Thyroid gland (tissue), 4 donors: ENCODE results near the gene RCVRN. TPM values are rescaled to one million over a fixed set of nuclear protein-coding genes. Genes with fewer than 3 reads are reported as not detected.

Source experiments
- DNase-seq, 2 donors: peaks; one replicate each; pipeline ENCODE4 v3.0.0-alpha.2; 2019
- H3K27ac ChIP-seq, 3 donors: fragments of 200-600 bp; sonication (generic); 1 replicate in 2 of 3; 2 replicates in 1 of 3; pipeline ENCODE4 v1.5.1; 2016 to 2019; ENCODE audit warnings: mild to moderate bottlenecking in 1 of 3, moderate library complexity in 1 of 3
- H3K27me3 ChIP-seq: fragments of 200-600 bp; sonication (generic); one replicate; pipeline ENCODE4 v1.5.1; 2019
- H3K36me3 ChIP-seq, 2 donors: fragments of 200-600 bp; sonication (generic); one replicate each; pipeline ENCODE4 v1.5.1; 2016 to 2019
- H3K4me1 ChIP-seq, 2 donors: fragments of 200-600 bp; sonication (generic); one replicate each; pipeline ENCODE4 v1.5.1; 2017 to 2019
- H3K4me3 ChIP-seq, 3 donors: fragments of 200-600 bp; sonication (generic); replicated peaks in 1 of 3; 1 replicate in 2 of 3; 2 replicates in 1 of 3; pipeline ENCODE4 v1.5.1; 2016; ENCODE audit warnings: mild to moderate bottlenecking in 1 of 3
- H3K9me3 ChIP-seq: fragments of 200-600 bp; sonication (generic); one replicate; pipeline ENCODE4 v1.5.1; 2017
- POLR2A ChIP-seq, 2 donors: fragments of 450-650 bp; IDR thresholded peaks; one replicate each; pipeline ENCODE4 v1.6.1; 2017; ENCODE audit warnings: antibody characterized with exemption in 2 of 2, mild to moderate bottlenecking in 2 of 2, moderate library complexity in 1 of 2
- WGBS, 2 donors: methylation state at CpG; one replicate each; pipeline ENCODE4 v1.1.5; 2017; 5-methylcytosine and 5-hydroxymethylcytosine counted together
- intact Hi-C: fragments of 100-400 bp; cut with DNase I; formaldehyde crosslinking; loops from one replicate; pipeline ENCODE4 v1.15.1; 2023
- total RNA-seq, 4 donors: library from RNA; depleted of rRNA; stranded (reverse); fragments of >200 nt; gene quantifications; one replicate each; pipeline ENCODE4 v1.2.3, GENCODE V29; 2016
- TF ChIP-seq, protein P1 (sequence below), 6 experiments: fragments of 200-600 bp in 3 of 6; fragments of 450-650 bp in 3 of 6; sonication (generic) in 3 of 6; IDR thresholded peaks; one replicate each; pipeline ENCODE4 v1.5.1; 2016 to 2019; ENCODE audit warnings: antibody characterized with exemption in 6 of 6, mild to moderate bottlenecking in 2 of 6, inconsistent platforms in 1 of 6, moderate library complexity in 1 of 6

RCVRN gene
- total RNA-seq, 4 donors from 2014 or later, result not detected

DNA sequence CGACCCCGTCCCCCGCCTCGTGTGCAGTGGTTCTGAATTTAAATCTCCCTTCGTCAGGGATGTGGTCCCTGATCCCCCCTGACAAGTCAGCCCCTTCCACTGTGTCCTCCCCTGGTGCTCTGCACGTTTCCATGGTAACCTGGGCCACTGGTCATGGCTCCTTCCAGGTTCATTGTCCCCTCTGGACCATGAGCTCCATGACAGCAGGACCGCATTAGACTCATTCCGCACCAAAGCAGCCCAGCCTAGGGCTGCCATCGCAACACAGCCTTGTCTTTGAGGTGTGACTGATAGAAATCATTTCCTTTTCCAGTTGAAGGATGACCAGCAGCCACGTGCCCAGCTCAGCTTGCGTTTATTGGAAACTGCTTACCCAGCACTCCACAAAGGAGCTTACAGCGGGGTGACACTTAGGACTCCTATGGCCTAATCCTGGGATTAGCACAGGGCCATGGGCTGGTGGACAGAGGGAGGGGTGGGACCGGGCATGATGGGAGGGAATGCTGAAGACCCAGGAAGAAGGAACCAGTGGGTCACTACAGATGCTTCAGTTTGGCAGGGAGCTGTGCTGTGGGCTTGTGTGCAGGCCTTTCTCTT lies 7.6 kb downstream of the RCVRN start:
- Histone ChIP-seq H3K27me3 (no peaks in the 10 kb centered on the region), H3K4me3 (no peak overlapping the region), H3K9me3 (no peaks in the 10 kb centered on the region), H3K27ac (no peak overlapping the region), H3K36me3 (no peaks in the 10 kb centered on the region), H3K4me1 (no peaks in the 10 kb centered on the region)
- TF ChIP-seq POLR2A (IDR thresholded peaks at IDR 0.05), result no peak
- TF ChIP-seq, protein P1, sequence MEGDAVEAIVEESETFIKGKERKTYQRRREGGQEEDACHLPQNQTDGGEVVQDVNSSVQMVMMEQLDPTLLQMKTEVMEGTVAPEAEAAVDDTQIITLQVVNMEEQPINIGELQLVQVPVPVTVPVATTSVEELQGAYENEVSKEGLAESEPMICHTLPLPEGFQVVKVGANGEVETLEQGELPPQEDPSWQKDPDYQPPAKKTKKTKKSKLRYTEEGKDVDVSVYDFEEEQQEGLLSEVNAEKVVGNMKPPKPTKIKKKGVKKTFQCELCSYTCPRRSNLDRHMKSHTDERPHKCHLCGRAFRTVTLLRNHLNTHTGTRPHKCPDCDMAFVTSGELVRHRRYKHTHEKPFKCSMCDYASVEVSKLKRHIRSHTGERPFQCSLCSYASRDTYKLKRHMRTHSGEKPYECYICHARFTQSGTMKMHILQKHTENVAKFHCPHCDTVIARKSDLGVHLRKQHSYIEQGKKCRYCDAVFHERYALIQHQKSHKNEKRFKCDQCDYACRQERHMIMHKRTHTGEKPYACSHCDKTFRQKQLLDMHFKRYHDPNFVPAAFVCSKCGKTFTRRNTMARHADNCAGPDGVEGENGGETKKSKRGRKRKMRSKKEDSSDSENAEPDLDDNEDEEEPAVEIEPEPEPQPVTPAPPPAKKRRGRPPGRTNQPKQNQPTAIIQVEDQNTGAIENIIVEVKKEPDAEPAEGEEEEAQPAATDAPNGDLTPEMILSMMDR (IDR thresholded peaks at IDR 0.05), result no peak
- 68 to 69% methylated on average over 12 to 13 of the region's 13 CpGs for WGBS, 2 donors
- no peak for DNase-seq
- intact Hi-C loops, result no loop called here

DNA sequence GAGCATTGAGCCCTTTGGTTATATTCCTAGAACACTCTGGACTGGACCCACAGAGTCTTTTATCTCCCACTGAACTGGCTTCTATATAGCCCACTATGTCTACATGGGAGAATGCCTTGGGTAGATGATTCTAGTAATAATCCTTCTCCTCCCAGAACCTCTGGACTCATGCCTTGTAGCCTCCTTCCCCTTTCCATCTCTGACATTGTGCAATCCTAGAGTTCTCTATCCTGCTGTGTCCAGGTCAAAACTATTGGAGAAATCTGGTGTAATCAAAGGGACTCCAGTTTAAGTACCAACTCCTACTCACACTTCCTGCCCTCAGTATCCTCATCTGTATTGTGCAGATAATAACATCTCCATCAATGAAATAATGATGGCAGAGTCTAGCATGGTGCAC lies 9.1 kb downstream of the RCVRN start:
- Histone ChIP-seq H3K36me3 (no peaks in the 10 kb centered on the region), H3K9me3 (no peaks in the 10 kb centered on the region), H3K4me3 (no peak overlapping the region), H3K27me3 (no peaks in the 10 kb centered on the region), H3K4me1 (no peaks in the 10 kb centered on the region), H3K27ac (no peak overlapping the region)
- TF ChIP-seq, protein P1 (IDR thresholded peaks at IDR 0.05), result no peak
- TF ChIP-seq POLR2A (IDR thresholded peaks at IDR 0.05), result no peak
- intact Hi-C loops, result no loop called here
- DNase-seq, result no peak

DNA sequence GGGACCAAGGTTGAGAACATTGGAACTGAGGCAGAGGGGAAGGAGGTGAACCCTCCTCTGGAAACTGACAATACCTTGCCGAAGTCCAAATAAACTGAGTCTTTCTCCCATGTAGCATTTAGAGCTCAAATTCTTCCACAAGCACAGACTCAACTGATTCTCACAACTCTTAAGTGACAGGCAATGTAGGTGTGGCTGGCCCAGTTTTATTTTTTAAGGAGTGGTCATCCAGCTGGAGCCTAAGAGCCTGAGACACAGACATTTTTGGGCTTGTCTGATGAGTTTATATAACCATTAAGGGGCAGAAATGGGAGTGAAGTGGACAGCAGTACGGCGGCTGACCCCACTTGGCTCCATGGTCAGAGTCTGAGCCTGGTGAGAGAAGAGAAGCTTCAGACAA lies 10.8 kb downstream of the RCVRN start:
- no peak overlapping the region for H3K27ac ChIP-seq
- no peak for DNase-seq
- H3K4me3 ChIP-seq, result no peak overlapping the region
- intact Hi-C loops, result no loop called here
- H3K4me1 ChIP-seq, result no peaks in the 10 kb centered on the region
- TF ChIP-seq, protein P1 (IDR thresholded peaks at IDR 0.05), result no peak
- WGBS, 2 donors, result 82 to 96% methylated on average over 3 of the region's 3 CpGs
- no peaks in the 10 kb centered on the region for H3K36me3 ChIP-seq
- no peaks in the 10 kb centered on the region for H3K9me3 ChIP-seq
- no peaks in the 10 kb centered on the region for H3K27me3 ChIP-seq

DNA sequence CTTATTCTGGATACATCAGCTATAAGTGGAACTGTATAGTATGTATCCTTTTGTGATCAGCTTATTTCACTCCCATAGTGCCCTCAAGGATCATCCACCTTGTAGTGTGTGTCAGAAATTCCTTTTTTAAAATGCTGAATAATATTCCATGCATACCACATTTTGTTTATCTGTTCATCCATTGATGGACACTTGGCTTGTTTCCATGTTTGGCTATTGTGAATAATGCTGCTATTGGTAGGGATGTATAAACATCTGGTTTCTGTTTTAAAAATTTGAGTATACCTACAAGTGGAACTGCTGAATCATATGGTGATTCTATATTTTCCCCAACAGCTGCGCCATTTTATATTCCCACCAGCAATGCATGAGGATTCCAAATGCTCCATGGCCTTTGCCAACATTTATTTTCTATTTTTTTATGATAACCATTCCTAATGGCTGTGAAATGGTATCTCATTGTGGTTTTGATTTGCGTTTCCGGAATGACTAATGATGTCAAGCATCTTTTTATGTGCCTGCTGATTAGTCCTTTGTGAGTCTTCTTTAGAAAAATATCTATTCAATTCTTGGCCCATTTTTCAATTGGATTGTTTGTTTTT lies 11.6 kb downstream of the RCVRN start:
- no peaks in the 10 kb centered on the region for H3K4me1 ChIP-seq
- H3K27ac ChIP-seq, result no peak overlapping the region
- H3K4me3 ChIP-seq, result no peak overlapping the region
- no peaks in the 10 kb centered on the region for H3K27me3 ChIP-seq
- no peak for TF ChIP-seq POLR2A (IDR thresholded peaks at IDR 0.05)
- TF ChIP-seq, protein P1 (IDR thresholded peaks at IDR 0.05), result no peak
- 59 to 70% methylated on average over 3 of the region's 3 CpGs for WGBS, 2 donors
- no peaks in the 10 kb centered on the region for H3K36me3 ChIP-seq
- no peaks in the 10 kb centered on the region for H3K9me3 ChIP-seq
- no peak for DNase-seq
- intact Hi-C loops, result no loop called here

DNA sequence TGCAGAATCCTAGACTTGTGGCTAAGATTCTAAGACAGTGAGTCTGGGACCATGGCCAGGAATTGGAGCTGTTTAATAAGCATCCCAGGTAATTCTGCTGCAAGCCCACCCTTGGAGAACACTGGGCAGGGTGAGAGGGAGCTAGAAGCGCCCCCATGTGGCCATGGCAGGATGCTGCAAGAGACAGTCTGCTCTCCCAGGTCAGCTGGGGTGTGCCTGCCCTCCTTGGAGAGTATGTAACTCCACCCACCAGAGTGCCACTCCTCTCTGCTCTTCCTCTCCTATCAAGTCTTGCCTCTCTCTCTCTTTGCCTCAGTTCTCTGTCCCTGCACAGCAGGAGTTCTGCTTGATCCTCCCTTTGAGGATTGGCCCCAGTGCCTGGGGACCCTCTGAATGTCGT lies 14.9 kb downstream of the RCVRN start:
- TF ChIP-seq POLR2A (IDR thresholded peaks at IDR 0.05), result no peak
- TF ChIP-seq, protein P1 (IDR thresholded peaks at IDR 0.05), result peak in 1 of 6 experiments; percentile 18
- Histone ChIP-seq H3K4me1 (no peaks in the 10 kb centered on the region), H3K4me3 (no peak overlapping the region), H3K36me3 (no peaks in the 10 kb centered on the region), H3K27ac (no peak overlapping the region), H3K27me3 (no peaks in the 10 kb centered on the region), H3K9me3 (no peaks in the 10 kb centered on the region)
- WGBS, 2 donors, result 0 to 10% methylated on average over 2 of the region's 2 CpGs
- intact Hi-C loops, result no loop called here
- no peak for DNase-seq
